ENCODE results near the gene TRPC4. TPM values are rescaled to one million over a fixed set of nuclear protein-coding genes. Genes with fewer than 3 reads are reported as not detected.

The TRPC4 gene
- total RNA-seq, 2 experiments from 2014 or later = not detected

DNA sequence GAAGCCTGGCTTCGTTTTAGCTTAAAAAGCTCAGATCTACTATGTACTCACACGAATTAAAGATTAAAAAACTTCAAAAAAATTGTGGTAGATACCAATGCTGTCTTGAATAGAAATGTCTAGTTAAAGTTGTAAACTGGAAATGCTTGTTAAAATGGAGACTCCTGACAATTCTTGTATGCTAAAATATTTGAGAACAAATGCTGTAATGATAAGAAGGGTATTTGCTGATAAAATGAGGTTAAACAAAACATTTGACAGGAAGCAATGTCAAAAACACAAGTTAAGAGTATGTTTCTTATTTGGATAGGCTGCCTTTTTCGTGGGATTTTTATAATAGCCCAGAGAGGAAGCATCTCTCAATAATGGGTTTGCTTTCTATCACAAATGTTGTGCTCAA, 223.0 kb downstream of the TRPC4 start:
- Mint-ChIP-seq H3K27me3 (no peaks in the 10 kb centered on the region), H3K4me3 (no peak overlapping the region), H3K27ac (no peak overlapping the region), H3K4me1 (ENCODE audit: low read depth) (no peaks in the 10 kb centered on the region), H3K9me3 (no peaks in the 10 kb centered on the region), H3K36me3 (ENCODE audit: low read depth) (no peaks in the 10 kb centered on the region)
- Histone ChIP-seq H3K36me3 (ENCODE audit: insufficient read depth, low read length) (no peaks in the 10 kb centered on the region), H3K9me3 (ENCODE audit: control insufficient read depth in 1 of 2, insufficient read depth in 1 of 2, low read length in 2 of 2) (no peaks in the 10 kb centered on the region), H3K27me3 (ENCODE audit: control insufficient read depth in 1 of 2, insufficient read depth in 2 of 2, low read length in 2 of 2) (no peaks in the 10 kb centered on the region), H3K27ac (ENCODE audit: low read depth in 1 of 2, low read length in 2 of 2) (no peak overlapping the region), H3K4me1 (ENCODE audit: insufficient read depth, low read length) (no peaks in the 10 kb centered on the region), H3K4me3 (ENCODE audit: low read length) (no peak overlapping the region)
- TF ChIP-seq, protein P1, sequence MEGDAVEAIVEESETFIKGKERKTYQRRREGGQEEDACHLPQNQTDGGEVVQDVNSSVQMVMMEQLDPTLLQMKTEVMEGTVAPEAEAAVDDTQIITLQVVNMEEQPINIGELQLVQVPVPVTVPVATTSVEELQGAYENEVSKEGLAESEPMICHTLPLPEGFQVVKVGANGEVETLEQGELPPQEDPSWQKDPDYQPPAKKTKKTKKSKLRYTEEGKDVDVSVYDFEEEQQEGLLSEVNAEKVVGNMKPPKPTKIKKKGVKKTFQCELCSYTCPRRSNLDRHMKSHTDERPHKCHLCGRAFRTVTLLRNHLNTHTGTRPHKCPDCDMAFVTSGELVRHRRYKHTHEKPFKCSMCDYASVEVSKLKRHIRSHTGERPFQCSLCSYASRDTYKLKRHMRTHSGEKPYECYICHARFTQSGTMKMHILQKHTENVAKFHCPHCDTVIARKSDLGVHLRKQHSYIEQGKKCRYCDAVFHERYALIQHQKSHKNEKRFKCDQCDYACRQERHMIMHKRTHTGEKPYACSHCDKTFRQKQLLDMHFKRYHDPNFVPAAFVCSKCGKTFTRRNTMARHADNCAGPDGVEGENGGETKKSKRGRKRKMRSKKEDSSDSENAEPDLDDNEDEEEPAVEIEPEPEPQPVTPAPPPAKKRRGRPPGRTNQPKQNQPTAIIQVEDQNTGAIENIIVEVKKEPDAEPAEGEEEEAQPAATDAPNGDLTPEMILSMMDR (IDR thresholded peaks at IDR 0.05) = no peak
- CTCF ChIA-PET = no interaction called here
- POLR2A ChIA-PET = no interaction called here
- ATAC-seq (ENCODE audit: poor library complexity) = no peak
- no peak for DNase-seq
- intact Hi-C loops (cut with DNase I, micrococcal nuclease) = no loop called here

DNA sequence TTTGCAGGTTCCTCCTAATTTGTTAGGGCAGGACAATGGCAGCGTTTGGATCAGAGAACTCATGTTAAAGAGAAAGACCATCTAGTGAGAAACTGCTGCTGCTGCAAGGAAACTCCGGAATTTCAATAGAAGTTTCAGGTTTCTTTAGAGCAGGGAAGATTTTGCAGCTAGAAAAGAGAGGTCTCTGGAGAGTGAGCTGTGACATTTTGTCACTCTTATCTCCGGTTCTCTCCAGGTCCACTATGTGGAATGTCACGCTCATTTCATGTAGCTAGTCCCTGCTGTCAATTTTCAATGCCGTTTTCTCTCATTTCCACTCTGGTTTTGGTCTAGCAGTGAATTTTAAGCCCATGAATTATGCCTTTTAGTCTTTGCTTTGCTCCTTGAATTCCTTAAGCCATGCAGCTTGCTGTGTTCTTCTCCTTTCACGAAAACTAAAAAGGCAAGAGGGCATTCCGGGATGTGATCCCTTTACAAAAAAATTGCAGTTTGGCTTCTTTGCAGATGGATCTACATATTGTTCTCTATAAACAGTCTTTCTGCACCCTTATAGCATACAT, 224.3 kb downstream of the TRPC4 start:
- TF ChIP-seq, protein P1 (IDR thresholded peaks at IDR 0.05) = no peak
- Mint-ChIP-seq H3K27ac (no peak overlapping the region), H3K9me3 (no peaks in the 10 kb centered on the region), H3K36me3 (ENCODE audit: low read depth) (no peaks in the 10 kb centered on the region), H3K27me3 (no peaks in the 10 kb centered on the region), H3K4me1 (ENCODE audit: low read depth) (no peaks in the 10 kb centered on the region), H3K4me3 (no peak overlapping the region)
- Histone ChIP-seq H3K9me3 (ENCODE audit: control insufficient read depth in 1 of 2, insufficient read depth in 1 of 2, low read length in 2 of 2) (no peaks in the 10 kb centered on the region), H3K36me3 (ENCODE audit: insufficient read depth, low read length) (no peaks in the 10 kb centered on the region), H3K4me1 (ENCODE audit: insufficient read depth, low read length) (no peaks in the 10 kb centered on the region), H3K27ac (ENCODE audit: low read depth in 1 of 2, low read length in 2 of 2) (no peak overlapping the region), H3K4me3 (ENCODE audit: low read length) (no peak overlapping the region), H3K27me3 (ENCODE audit: control insufficient read depth in 1 of 2, insufficient read depth in 2 of 2, low read length in 2 of 2) (no peaks in the 10 kb centered on the region)
- CTCF ChIA-PET = no interaction called here
- intact Hi-C loops (cut with DNase I, micrococcal nuclease) = no loop called here
- ATAC-seq (ENCODE audit: poor library complexity) (no peak), DNase-seq (no peak)
- POLR2A ChIA-PET = no interaction called here

DNA sequence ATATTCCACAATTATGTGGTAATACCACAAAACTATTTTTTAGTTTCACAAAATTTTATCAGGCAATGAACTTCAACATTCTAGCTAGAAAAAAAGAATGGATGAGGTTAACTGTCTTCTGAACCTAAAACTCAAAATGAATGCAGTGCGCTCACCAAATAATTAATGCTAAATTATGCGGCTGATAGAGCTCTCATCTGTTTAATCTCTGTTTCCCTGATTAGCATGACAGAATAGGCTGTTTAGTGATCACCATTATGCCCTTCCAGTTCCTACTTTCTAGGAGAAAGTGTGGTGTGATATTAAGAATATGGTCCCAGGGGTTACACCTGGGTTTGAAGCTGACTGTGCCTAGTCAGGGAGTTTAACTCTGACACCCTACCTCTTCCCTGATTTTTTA, 228.2 kb downstream of the TRPC4 start:
- Mint-ChIP-seq H3K36me3 (ENCODE audit: low read depth) (no peaks in the 10 kb centered on the region), H3K4me3 (no peak overlapping the region), H3K27ac (no peak overlapping the region), H3K9me3 (no peaks in the 10 kb centered on the region), H3K27me3 (no peaks in the 10 kb centered on the region), H3K4me1 (ENCODE audit: low read depth) (no peaks in the 10 kb centered on the region)
- no peak overlapping the region for H3K4me3 ChIP-seq (ENCODE audit: low read length)
- CTCF ChIA-PET = no interaction called here
- intact Hi-C loops (cut with DNase I, micrococcal nuclease) = no loop called here
- no peaks in the 10 kb centered on the region for H3K4me1 ChIP-seq (ENCODE audit: insufficient read depth, low read length)
- POLR2A ChIA-PET = no interaction called here
- no peaks in the 10 kb centered on the region for H3K9me3 ChIP-seq (ENCODE audit: control insufficient read depth in 1 of 2, insufficient read depth in 1 of 2, low read length in 2 of 2)
- H3K36me3 ChIP-seq (ENCODE audit: insufficient read depth, low read length) = no peaks in the 10 kb centered on the region
- TF ChIP-seq, protein P1 (IDR thresholded peaks at IDR 0.05) = no peak
- H3K27me3 ChIP-seq (ENCODE audit: control insufficient read depth in 1 of 2, insufficient read depth in 2 of 2, low read length in 2 of 2) = no peaks in the 10 kb centered on the region
- H3K27ac ChIP-seq (ENCODE audit: low read depth in 1 of 2, low read length in 2 of 2) = no peak overlapping the region
- no peak for DNase-seq
- no peak for ATAC-seq (ENCODE audit: poor library complexity)
